PC-9 (cell line): Measurements from ENCODE around the gene SUGCT.

ENCODE experiments used
- CTCF ChIP-seq: fragments of 200-600 bp; sonication (generic); conservative IDR thresholded peaks from 2 replicates; pipeline ENCODE4 v1.6.1; 2017; ENCODE audit warnings: mixed run types, antibody characterized with exemption, mild to moderate bottlenecking, moderate library complexity
- EZH2 ChIP-seq: fragments of 200-600 bp; sonication (generic); IDR thresholded peaks from 2 replicates; pipeline ENCODE4 v1.8.0; 2017; ENCODE audit warnings: antibody characterized with exemption, low read depth

GRCh38 chr7:40283391-40283790, 148.6 kb downstream of the SUGCT start:
- TF ChIP-seq CTCF = no peak
- TF ChIP-seq EZH2 = no peak
